Esophagus squamous epithelium (tissue), 4 donors: ENCODE data around the gene CZIB.

Experiments used
- POLR2A ChIP-seq, 4 donors: fragments of 450-650 bp; IDR thresholded peaks; one replicate each; pipeline ENCODE4 v1.6.1; 2017; ENCODE audit warnings: antibody characterized with exemption in 4 of 4, mild to moderate bottlenecking in 4 of 4, moderate library complexity in 3 of 4
- TF ChIP-seq, protein P1 (sequence below), 6 experiments: fragments of 450-650 bp in 4 of 6; fragments of 200-600 bp in 2 of 6; sonication (generic) in 2 of 6; IDR thresholded peaks; one replicate each; pipeline ENCODE4 v1.5.1; 2016 to 2019; ENCODE audit warnings: antibody characterized with exemption in 6 of 6, mild to moderate bottlenecking in 4 of 6, moderate library complexity in 4 of 6

DNA sequence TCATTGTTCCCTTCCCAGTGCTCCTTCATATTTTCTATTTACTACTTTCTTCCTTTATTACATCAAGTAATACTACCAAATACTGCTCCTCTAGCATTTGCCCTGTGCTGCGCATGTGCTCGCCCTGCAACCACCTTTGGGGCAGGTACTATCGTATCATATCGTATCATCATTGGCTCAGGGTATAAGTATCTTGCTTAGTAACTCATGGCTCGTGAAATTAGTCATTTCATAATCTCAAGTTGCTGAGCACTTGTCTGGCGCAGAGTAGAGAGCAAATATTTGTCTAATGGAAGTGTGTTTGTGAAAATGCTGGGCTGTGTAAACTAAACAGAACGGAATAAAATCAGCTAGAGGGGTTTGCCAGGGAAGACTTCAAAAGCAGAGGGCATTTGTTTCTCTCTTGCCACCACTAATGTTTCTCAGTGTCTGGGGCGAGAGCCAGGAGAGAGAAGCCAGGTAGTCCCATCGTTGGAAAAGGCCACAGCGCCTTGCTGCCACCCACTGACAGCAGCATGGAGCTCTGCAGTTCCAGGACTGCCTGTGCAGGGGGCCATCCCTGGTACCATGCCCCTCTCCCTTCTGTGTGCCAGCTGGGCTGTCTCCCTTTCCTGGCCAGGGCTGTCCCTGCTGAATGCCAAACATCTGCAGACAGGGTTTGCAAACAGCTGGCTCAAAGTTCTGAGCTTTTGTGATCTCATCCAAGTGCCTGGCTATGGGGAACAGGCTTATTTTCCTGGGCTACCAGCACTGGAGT lies 43.8 kb downstream of the CZIB start:
- TF ChIP-seq POLR2A (IDR thresholded peaks at IDR 0.05) = no peak
- TF ChIP-seq, protein P1, sequence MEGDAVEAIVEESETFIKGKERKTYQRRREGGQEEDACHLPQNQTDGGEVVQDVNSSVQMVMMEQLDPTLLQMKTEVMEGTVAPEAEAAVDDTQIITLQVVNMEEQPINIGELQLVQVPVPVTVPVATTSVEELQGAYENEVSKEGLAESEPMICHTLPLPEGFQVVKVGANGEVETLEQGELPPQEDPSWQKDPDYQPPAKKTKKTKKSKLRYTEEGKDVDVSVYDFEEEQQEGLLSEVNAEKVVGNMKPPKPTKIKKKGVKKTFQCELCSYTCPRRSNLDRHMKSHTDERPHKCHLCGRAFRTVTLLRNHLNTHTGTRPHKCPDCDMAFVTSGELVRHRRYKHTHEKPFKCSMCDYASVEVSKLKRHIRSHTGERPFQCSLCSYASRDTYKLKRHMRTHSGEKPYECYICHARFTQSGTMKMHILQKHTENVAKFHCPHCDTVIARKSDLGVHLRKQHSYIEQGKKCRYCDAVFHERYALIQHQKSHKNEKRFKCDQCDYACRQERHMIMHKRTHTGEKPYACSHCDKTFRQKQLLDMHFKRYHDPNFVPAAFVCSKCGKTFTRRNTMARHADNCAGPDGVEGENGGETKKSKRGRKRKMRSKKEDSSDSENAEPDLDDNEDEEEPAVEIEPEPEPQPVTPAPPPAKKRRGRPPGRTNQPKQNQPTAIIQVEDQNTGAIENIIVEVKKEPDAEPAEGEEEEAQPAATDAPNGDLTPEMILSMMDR (IDR thresholded peaks at IDR 0.05) = no peak
